Liver (tissue), 9 donors: ENCODE measurements around the gene TMEM204. TPM values are rescaled to one million over a fixed set of nuclear protein-coding genes. Genes with fewer than 3 reads are reported as not detected.

ENCODE experiments used
- DNase-seq: peaks from one replicate; pipeline ENCODE4 v3.0.0-alpha.2; 2017; ENCODE audit warnings: low spot score
- H3K27ac ChIP-seq, 2 donors: one replicate each; pipeline ENCODE4 v1.7.0; 2013; ENCODE audit warnings: inconsistent platforms in 2 of 2, low read length in 2 of 2, control low read depth in 1 of 2, low read depth in 1 of 2, mild to moderate bottlenecking in 1 of 2
- H3K27me3 ChIP-seq, 4 donors: one replicate each; pipeline versions ENCODE4 v1.6.1 to v1.7.0; 2013; ENCODE audit warnings: low read length in 3 of 4, inconsistent platforms in 1 of 4, mild to moderate bottlenecking in 1 of 4, moderate library complexity in 1 of 4; ENCODE audit not compliant: control insufficient read depth in 4 of 4, insufficient read depth in 4 of 4
- H3K36me3 ChIP-seq, 4 donors: one replicate each; pipeline versions ENCODE4 v1.6.1 to v1.7.0; 2013; ENCODE audit warnings: low read length in 3 of 4, mild to moderate bottlenecking in 3 of 4, low read depth in 1 of 4, moderate library complexity in 1 of 4; ENCODE audit not compliant: control insufficient read depth in 4 of 4, insufficient read depth in 3 of 4
- H3K4me1 ChIP-seq, 4 donors: one replicate each; pipeline versions ENCODE4 v1.6.1 to v1.7.0; 2013; ENCODE audit warnings: low read length in 3 of 4, mild to moderate bottlenecking in 3 of 4, moderate library complexity in 1 of 4; ENCODE audit not compliant: control insufficient read depth in 4 of 4, insufficient read depth in 4 of 4
- H3K4me3 ChIP-seq, 3 donors: one replicate each; pipeline versions ENCODE4 v1.6.1 to v1.7.0; 2013; ENCODE audit warnings: low read length in 3 of 3, control low read depth in 1 of 3, low read depth in 1 of 3, mild to moderate bottlenecking in 1 of 3
- H3K9ac ChIP-seq, 2 donors: one replicate each; pipeline ENCODE4 v1.7.0; 2013; ENCODE audit warnings: low read length in 2 of 2, mild to moderate bottlenecking in 2 of 2, moderate library complexity in 2 of 2, control low read depth in 1 of 2, low read depth in 1 of 2
- H3K9me3 ChIP-seq, 4 donors: one replicate each; pipeline versions ENCODE4 v1.6.1 to v1.7.0; 2013; ENCODE audit warnings: low read length in 3 of 4; ENCODE audit not compliant: control insufficient read depth in 4 of 4
- ATF3 ChIP-seq: IDR thresholded peaks from 2 replicates; pipeline ENCODE4 v1.6.1; 2016; ENCODE audit warnings: antibody characterized with exemption
- CTCF ChIP-seq: fragments of 150-350 bp; IDR thresholded peaks from 2 replicates; pipeline ENCODE4 v1.5.1; 2017; ENCODE audit warnings: improper control_type of control experiment, low read depth, low read length; ENCODE audit not compliant: missing input control
- EGR1 ChIP-seq, 2 donors: IDR thresholded peaks; 2 replicates each; pipeline ENCODE4 v1.6.1; 2016 to 2018; ENCODE audit warnings: antibody characterized with exemption in 2 of 2, low read depth in 2 of 2
- FOXA1 ChIP-seq: IDR thresholded peaks from 2 replicates; pipeline ENCODE4 v1.6.1; 2016; ENCODE audit warnings: antibody characterized with exemption
- FOXA2 ChIP-seq: IDR thresholded peaks from 2 replicates; pipeline ENCODE4 v1.6.1; 2016; ENCODE audit warnings: antibody characterized with exemption
- GABPA ChIP-seq, 2 donors: IDR thresholded peaks in 1 of 2; conservative IDR thresholded peaks in 1 of 2; 2 replicates each; pipeline ENCODE4 v1.6.1; 2016; ENCODE audit warnings: antibody characterized with exemption in 2 of 2, mild to moderate bottlenecking in 1 of 2, moderate library complexity in 1 of 2
- HNF4A ChIP-seq, 2 donors: conservative IDR thresholded peaks; 2 replicates each; pipeline ENCODE4 v1.6.1; 2016; ENCODE audit warnings: antibody characterized with exemption in 2 of 2, mild to moderate bottlenecking in 2 of 2
- HNF4G ChIP-seq: IDR thresholded peaks from 2 replicates; pipeline ENCODE4 v1.6.1; 2016; ENCODE audit warnings: antibody characterized with exemption
- NR2F2 ChIP-seq: IDR thresholded peaks from 2 replicates; pipeline ENCODE4 v1.6.1; 2016; ENCODE audit warnings: antibody characterized with exemption
- RAD21 ChIP-seq, 2 donors: IDR thresholded peaks; 2 replicates each; pipeline ENCODE4 v1.6.1; 2016; ENCODE audit warnings: antibody characterized with exemption in 2 of 2, mild to moderate bottlenecking in 2 of 2
- RXRA ChIP-seq, 2 donors: IDR thresholded peaks; 2 replicates each; pipeline ENCODE4 v1.6.1; 2017 to 2018; ENCODE audit warnings: antibody characterized with exemption in 2 of 2, mild to moderate bottlenecking in 1 of 2
- SP1 ChIP-seq: IDR thresholded peaks from 2 replicates; pipeline ENCODE4 v1.6.1; 2018; ENCODE audit warnings: antibody characterized with exemption, mild to moderate bottlenecking
- TAF1 ChIP-seq: conservative IDR thresholded peaks from 2 replicates; pipeline ENCODE4 v1.6.1; 2016; ENCODE audit warnings: antibody characterized with exemption, mild to moderate bottlenecking
- ZBTB33 ChIP-seq: IDR thresholded peaks from 2 replicates; pipeline ENCODE4 v1.6.1; 2016; ENCODE audit warnings: antibody characterized with exemption
- WGBS: extraction: QIAGEN DNeasy Blood & Tissue Kit; methylation state at CpG from one replicate; pipeline ENCODE4 v1.1.7; 2013; 5-methylcytosine and 5-hydroxymethylcytosine counted together
- polyA plus RNA-seq, 2 donors: library from polyadenylated mRNA; stranded (reverse) in 1 of 2; unstranded in 1 of 2; fragments of 200-250 nt in 1 of 2; fragments of >200 nt in 1 of 2; fragmentation: Nextera tagmentation in 1 of 2; extraction: Ambion mirVana in 1 of 2; gene quantifications; one replicate each; pipeline versions ENCODE4 v1.2.1 to v1.2.3, GENCODE V29; 2013 to 2015
- total RNA-seq, 2 donors: library from RNA; depleted of rRNA; stranded (reverse); fragments of >200 nt; gene quantifications; one replicate each; pipeline ENCODE4 v1.2.3, GENCODE V29; 2014
- donor health status: healthy.
- donor health status: healthy.
- donor health status: healthy.
- donor health status: healthy.
- donor health status: healthy.

Gene TMEM204
- total and polyA plus RNA-seq, 4 donors = 3.5 to 14.4 (median 10.7) TPM

- H3K27ac ChIP-seq = no peak overlapping the region
- no peaks in the 10 kb centered on the region for H3K36me3 ChIP-seq
Measured at GRCh38 chr16:1540556-1540855, 7.0 kb downstream of the TMEM204 start.

DNA sequence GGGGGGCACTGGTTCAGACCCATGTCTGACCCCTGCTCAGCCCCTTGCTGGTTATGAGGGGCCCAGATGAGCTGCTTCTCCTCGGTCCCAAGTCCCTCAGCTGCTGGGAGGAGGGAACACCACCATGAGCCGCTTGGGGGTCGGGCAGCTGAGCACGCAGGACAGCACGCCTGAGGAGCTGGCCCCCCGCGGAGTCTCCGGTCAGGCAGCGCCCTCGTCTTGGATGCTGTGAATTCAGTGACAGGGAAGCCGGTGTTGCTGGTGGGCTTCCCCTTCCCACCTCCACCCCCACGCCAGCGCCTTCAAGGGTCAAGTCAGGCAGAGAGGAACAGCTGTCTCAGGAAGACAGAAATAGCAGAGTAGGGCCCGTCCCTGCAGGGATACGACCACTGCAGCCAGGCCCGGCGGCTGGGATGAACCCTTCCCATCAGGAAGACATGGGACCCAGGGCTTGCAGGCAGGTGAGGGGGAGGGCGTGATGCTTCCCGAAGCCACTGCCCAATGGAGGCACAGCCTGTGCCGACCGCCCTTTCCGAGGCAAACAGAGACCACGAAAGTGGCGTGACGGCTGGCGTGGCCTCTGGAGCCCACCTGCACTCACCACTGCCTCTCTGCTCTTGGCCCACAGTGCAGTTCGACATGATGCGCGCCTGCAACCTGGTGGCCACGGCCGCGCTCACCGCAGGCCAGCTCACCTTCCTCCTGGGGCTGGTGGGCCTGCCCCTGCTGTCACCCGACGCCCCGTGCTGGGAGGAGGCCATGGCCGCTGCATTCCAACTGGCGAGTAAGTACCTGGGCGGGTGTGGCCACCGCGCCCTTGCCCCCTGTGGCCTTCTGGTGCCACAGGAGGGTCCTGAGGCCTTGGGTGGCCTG is 8.1 kb downstream of the TMEM204 start:
- no peaks in the 10 kb centered on the region for H3K27me3 ChIP-seq
- DNase-seq = no peak
- no peaks in the 10 kb centered on the region for H3K36me3 ChIP-seq
- H3K9me3 ChIP-seq = no peaks in the 10 kb centered on the region
- H3K4me1 ChIP-seq = peaks cover 2 to 30% (median 9%) of the 10 kb centered on the region in 4 donors
- WGBS = 92% methylated on average over 41 of the region's 41 CpGs
- H3K9ac ChIP-seq = no peak overlapping the region
- no peak overlapping the region for H3K27ac ChIP-seq
- no peak for TF ChIP-seq ATF3
- TF ChIP-seq HNF4A (conservative IDR thresholded peaks at IDR 0.05) = no peak
- no peak for TF ChIP-seq HNF4G
- no peak for TF ChIP-seq ZBTB33
- TF ChIP-seq RAD21 (IDR thresholded peaks at IDR 0.05) = no peak
- TF ChIP-seq FOXA2 = no peak
- no peak for TF ChIP-seq FOXA1
- no peak for TF ChIP-seq GABPA (IDR thresholded peaks at IDR 0.05 in 1 of 2, conservative IDR thresholded peaks at IDR 0.05 in 1 of 2)
- TF ChIP-seq TAF1 = no peak
- no peak for TF ChIP-seq RXRA (IDR thresholded peaks at IDR 0.05)
- TF ChIP-seq NR2F2 = no peak
- no peak for TF ChIP-seq CTCF
- H3K4me3 ChIP-seq = no peak overlapping the region

More at GRCh38 chr16:1540556-1540855, 7.0 kb downstream of the TMEM204 start:
- Histone ChIP-seq H3K4me1 (peaks cover 0 to 26% (median 3%) of the 10 kb centered on the region in 4 donors), H3K4me3 (no peak overlapping the region), H3K9ac (no peak overlapping the region), H3K9me3 (no peaks in the 10 kb centered on the region), H3K27me3 (no peaks in the 10 kb centered on the region)
- WGBS = 95% methylated on average over 8 of the region's 8 CpGs
- TF ChIP-seq CTCF = no peak
- no peak for TF ChIP-seq EGR1 (IDR thresholded peaks at IDR 0.05; ENCODE audit: low read depth in 2 of 2)
- no peak for TF ChIP-seq RXRA (IDR thresholded peaks at IDR 0.05)
- no peak for TF ChIP-seq SP1
- no peak for TF ChIP-seq GABPA (IDR thresholded peaks at IDR 0.05 in 1 of 2, conservative IDR thresholded peaks at IDR 0.05 in 1 of 2)
- TF ChIP-seq RAD21 (IDR thresholded peaks at IDR 0.05) = no peak
- no peak for DNase-seq
